HEK293 (cell line): ENCODE results near the gene OCLN.
"Not testable (repeated sequence)": the region's sequence is repeated elsewhere in the genome, so short reads cannot be mapped to it uniquely, and the experiment has no call there.

Source experiments
- CTCF ChIA-PET: fragments of 350-600 bp; formaldehyde crosslinking; extraction: SDS; loops from one replicate; lab custom pipeline; 2021; ENCODE audit warnings: antibody characterized with exemption; lab: Yijun Ruan, JAX
- POLR2A ChIA-PET: fragments of 300-600 bp; formaldehyde crosslinking; extraction: SDS; loops from one replicate; lab custom pipeline; 2020; ENCODE audit warnings: antibody characterized with exemption, inconsistent platforms; lab: Yijun Ruan, JAX
- H3K27ac ChIP-seq: fragments of 200-500 bp; sonication (Bioruptor generic); 2 replicates; pipeline ENCODE4 v1.5.1; 2014; ENCODE audit warnings: low read depth, low read length, control low read depth, inconsistent platforms; ENCODE audit errors: extremely low read depth
- H3K36me3 ChIP-seq, 2 experiments: fragments of 200-500 bp in 1 of 2; sonication (Bioruptor generic) in 1 of 2; 1 replicate in 1 of 2; 2 replicates in 1 of 2; pipeline ENCODE4 v1.5.1; 2014 to 2017; ENCODE audit warnings: inconsistent platforms in 2 of 2, low read length in 2 of 2; ENCODE audit not compliant: control insufficient read depth in 2 of 2, insufficient read depth in 1 of 2
- H3K4me1 ChIP-seq: fragments of 200-500 bp; sonication (Bioruptor generic); 2 replicates; pipeline ENCODE4 v1.5.1; 2014; ENCODE audit warnings: mild to moderate bottlenecking, low read length, inconsistent platforms; ENCODE audit not compliant: control insufficient read depth, insufficient read depth
- H3K4me3 ChIP-seq: 2 replicates; pipeline ENCODE4 v1.5.1; 2011; ENCODE audit warnings: low read depth, mild to moderate bottlenecking, control low read depth, low read length, moderate library complexity
- H3K9me3 ChIP-seq: fragments of 200-500 bp; sonication (Bioruptor generic); 2 replicates; pipeline ENCODE4 v1.5.1; 2014; ENCODE audit warnings: low read depth, low read length, inconsistent platforms; ENCODE audit not compliant: control insufficient read depth, insufficient read depth
- HOXC10 ChIP-seq: sonication (generic); formaldehyde crosslinking; IDR thresholded peaks from 2 replicates; pipeline ENCODE4 v1.8.1; 2023; ENCODE audit warnings: mild to moderate bottlenecking, missing genetic modification reagents
- IKZF3 ChIP-seq: fragments of 450-650 bp; IDR thresholded peaks from 2 replicates; pipeline ENCODE4 v1.5.0; 2018; ENCODE audit warnings: missing biosample characterization, mild to moderate bottlenecking, missing genetic modification characterization, moderate library complexity
- KLF16 ChIP-seq: fragments of 450-650 bp; formaldehyde crosslinking; IDR thresholded peaks from 2 replicates; pipeline ENCODE4 v1.5.1; 2017; ENCODE audit warnings: missing biosample characterization, missing genetic modification characterization
- ZNF114 ChIP-seq: fragments of 450-650 bp; formaldehyde crosslinking; IDR thresholded peaks from 2 replicates; pipeline ENCODE4 v1.5.0; 2017; ENCODE audit warnings: missing biosample characterization, missing genetic modification characterization
- ZNF169 ChIP-seq: fragments of 450-650 bp; formaldehyde crosslinking; IDR thresholded peaks from 2 replicates; pipeline ENCODE4 v1.5.1; 2016; ENCODE audit warnings: missing biosample characterization, missing genetic modification characterization
- ZNF366 ChIP-seq: fragments of 450-650 bp; formaldehyde crosslinking; conservative IDR thresholded peaks from 2 replicates; pipeline ENCODE4 v1.5.1; 2016; ENCODE audit warnings: missing biosample characterization, missing genetic modification characterization
- ZNF548 ChIP-seq: fragments of 450-650 bp; formaldehyde crosslinking; IDR thresholded peaks from 2 replicates; pipeline ENCODE4 v1.5.1; 2016; ENCODE audit warnings: missing biosample characterization, missing genetic modification characterization
- ZNF776 ChIP-seq: fragments of 450-650 bp; formaldehyde crosslinking; IDR thresholded peaks from 2 replicates; pipeline ENCODE4 v1.5.0; 2017; ENCODE audit warnings: missing biosample characterization, missing genetic modification characterization, borderline replicate concordance
- ZNF777 ChIP-seq: fragments of 450-650 bp; formaldehyde crosslinking; IDR thresholded peaks from 2 replicates; pipeline ENCODE4 v1.5.1; 2017; ENCODE audit warnings: missing biosample characterization, missing genetic modification characterization, borderline replicate concordance

Gene OCLN

GRCh38 chr5:69450116-69450515, 42.5 kb upstream of the OCLN start:
- TF ChIP-seq HOXC10 (CRISPR knock-in tag) (no peak), ZNF777 (tag by site-specific recombination) (no peak), ZNF169 (tag by site-specific recombination) (no peak), ZNF776 (tag by site-specific recombination) (no peak)
- POLR2A ChIA-PET, result no interaction called here
- Histone ChIP-seq H3K27ac (no peak overlapping the region), H3K9me3 (no peaks in the 10 kb centered on the region), H3K36me3 (no peaks in the 10 kb centered on the region), H3K4me3 (no peak overlapping the region), H3K4me1 (no peaks in the 10 kb centered on the region)
- CTCF ChIA-PET, result no interaction called here

GRCh38 chr5:69450527-69450926, 42.1 kb upstream of the OCLN start:
- POLR2A ChIA-PET, CTCF ChIA-PET, H3K36me3 ChIP-seq, H3K9me3 ChIP-seq, H3K27ac ChIP-seq, H3K4me3 ChIP-seq, H3K4me1 ChIP-seq: not testable (repeated sequence)

- Histone ChIP-seq H3K4me3 (no peak overlapping the region), H3K4me1 (no peaks in the 10 kb centered on the region), H3K36me3 (no peaks in the 10 kb centered on the region), H3K27ac (no peak overlapping the region), H3K9me3 (no peaks in the 10 kb centered on the region)
- TF ChIP-seq ZNF366 (tag by site-specific recombination) (0 out of 2 replicates have a peak, but pooled peaks have one; percentile 19), IKZF3 (no peak)
- ChIA-PET POLR2A (no interaction called here), CTCF (no interaction called here)
Observed at GRCh38 chr5:69451941-69452647, 40.5 kb upstream of the OCLN start.

- POLR2A ChIA-PET, CTCF ChIA-PET, H3K36me3 ChIP-seq, H3K4me1 ChIP-seq, H3K4me3 ChIP-seq, H3K27ac ChIP-seq, H3K9me3 ChIP-seq: not testable (repeated sequence)
Observed at GRCh38 chr5:69453487-69453886, 39.1 kb upstream of the OCLN start.

DNA sequence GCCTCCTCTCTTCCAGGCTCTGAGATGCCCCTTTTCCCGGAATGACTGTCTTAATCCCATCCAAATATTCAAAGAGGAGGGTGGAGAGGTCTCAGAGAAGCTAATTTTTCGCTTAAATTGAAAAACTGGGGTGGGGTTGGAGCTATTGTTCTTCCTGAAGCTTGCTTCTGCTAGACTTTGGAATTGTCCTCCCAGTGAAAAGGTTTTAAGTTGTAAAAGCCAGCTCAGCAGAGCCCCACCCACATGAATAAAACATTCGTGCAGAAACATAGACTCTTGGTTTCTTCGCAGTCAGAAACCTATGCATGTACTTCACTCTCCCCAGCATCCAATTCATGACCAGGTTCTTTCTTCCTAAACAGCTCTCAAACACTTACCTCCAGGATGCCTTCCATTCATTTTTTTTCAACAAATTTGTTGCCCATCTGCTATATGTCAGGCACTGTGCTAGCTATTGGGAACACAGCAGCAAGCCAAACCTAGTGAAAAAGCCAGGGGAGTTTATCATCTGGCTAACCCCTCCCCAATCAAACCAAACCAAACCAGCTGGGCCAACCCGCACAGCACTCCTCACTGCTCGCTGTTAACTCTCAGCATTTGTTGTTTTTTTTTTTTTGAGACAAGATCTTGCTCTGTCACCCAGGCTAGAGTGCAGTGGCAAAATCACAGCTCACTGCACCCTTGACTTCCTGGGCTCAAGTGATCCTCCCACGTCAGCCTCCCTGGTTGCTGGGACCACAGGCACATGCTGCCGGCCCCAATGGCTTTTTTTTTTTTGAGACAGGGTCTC, 37.9 kb upstream of the OCLN start:
- Histone ChIP-seq H3K4me3 (no peak overlapping the region), H3K27ac (no peak overlapping the region), H3K9me3 (no peaks in the 10 kb centered on the region), H3K36me3 (no peaks in the 10 kb centered on the region), H3K4me1 (no peaks in the 10 kb centered on the region)
- ChIA-PET CTCF (no interaction called here), POLR2A (no interaction called here)
- no peak for TF ChIP-seq ZNF114 (tag by site-specific recombination)
- TF ChIP-seq ZNF548 (tag by site-specific recombination), result no peak
- TF ChIP-seq KLF16 (tag by site-specific recombination), result no peak

GRCh38 chr5:69455428-69455988, 37.1 kb upstream of the OCLN start:
- H3K4me3 ChIP-seq, H3K27ac ChIP-seq, H3K9me3 ChIP-seq, CTCF ChIA-PET, H3K36me3 ChIP-seq, POLR2A ChIA-PET, H3K4me1 ChIP-seq: not testable (repeated sequence)
